Measurements from ENCODE around the gene RLF.

RLF gene

DNA sequence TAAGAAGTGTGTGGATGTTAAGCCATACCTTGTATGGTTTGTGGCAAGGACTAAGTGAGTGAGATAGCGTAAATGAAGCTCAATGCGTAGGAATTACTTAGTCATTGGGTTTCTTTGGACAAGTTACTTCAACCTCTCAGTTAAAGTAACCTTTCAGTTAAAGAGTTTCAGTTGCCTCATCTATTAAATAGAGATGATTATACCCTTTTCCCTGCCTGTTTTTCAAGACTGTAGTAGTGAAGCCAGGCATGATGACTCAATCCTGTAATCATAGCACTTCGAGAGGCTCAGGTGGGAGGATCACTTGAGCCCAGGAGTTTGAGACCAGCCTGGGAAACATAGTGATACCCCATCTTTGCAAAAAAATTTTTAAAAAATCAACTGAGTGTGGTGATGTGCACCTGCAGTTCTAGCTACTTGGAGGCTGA lies 103.2 kb downstream of the RLF start:
- no peak for DNase-seq
- intact Hi-C loops (cut with DNase I): no loop called here

DNA sequence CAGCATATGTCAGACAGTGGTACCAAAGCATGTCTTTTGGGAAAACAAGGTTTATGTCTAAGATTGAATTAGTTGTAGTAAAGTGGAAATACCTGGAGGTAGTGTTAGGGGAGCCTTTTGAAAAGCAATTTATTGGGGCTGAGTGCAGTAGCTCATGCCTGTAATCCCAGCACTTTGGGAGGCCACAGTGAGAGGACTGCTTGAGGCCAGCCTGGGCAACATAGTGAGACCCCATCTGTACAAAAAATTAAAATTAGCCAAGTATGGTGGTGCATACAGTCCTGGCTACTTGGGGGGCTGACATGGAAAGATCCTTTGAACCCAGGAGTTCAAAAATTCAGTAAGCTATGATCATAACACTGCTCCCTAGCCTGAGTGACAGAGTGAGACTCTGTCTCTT lies 104.1 kb downstream of the RLF start:
- no peak for DNase-seq
- intact Hi-C loops (cut with DNase I): no loop called here

DNA sequence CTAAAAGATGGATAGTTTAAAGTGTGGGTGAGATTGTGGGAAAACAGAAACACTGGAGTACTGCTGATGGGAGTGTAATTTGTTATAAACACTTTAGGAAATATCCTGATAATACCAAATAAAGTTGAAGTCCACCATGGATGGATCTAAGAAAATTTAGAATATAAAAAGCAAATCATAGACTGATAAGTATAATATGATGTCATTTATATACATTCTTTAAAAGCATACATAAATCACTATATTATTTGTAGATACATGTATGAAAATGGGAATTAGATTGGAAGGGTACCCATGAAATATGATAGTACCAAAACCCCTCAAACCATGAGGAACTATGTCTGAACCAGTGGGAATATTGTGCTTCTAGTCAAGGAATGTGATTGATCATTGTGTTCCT lies 104.7 kb downstream of the RLF start:
- intact Hi-C loops (cut with DNase I): no loop called here
- no peak for DNase-seq

DNA sequence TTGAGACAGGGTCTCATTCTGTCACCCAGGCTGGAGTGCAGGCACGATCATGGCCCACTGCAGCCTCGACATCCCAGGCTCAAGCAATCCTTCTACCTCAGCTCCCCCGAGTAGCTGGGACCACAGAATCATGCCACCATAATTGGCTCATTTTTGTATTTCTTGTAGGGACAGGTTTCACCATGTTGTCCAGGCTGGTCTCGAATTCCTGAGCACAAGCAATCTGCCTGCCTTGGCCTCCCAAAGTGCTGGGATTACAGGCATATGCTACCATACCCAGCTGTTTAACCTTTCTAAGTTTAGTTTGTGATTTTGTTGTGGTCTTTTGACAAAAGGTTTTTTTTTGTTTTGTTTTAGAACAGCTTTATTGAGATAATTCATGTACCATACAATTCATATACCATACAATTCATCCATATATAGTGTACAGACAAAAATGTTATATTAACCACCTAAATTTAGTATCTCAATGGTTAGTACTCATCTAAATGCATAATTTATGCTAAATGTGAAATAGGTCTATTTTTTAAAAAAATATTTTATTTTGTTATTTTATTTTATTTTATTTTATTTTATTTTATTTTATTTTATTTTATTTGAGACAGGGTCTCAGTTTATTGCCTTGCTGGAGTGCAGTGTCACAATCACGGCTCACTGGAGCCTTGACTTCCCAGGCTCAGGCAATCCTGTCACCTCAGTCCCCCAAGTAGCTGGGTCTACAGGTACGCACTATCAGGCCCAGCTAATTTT lies 105.8 kb downstream of the RLF start:
- no peak for DNase-seq
- intact Hi-C loops (cut with DNase I): no loop called here

DNA sequence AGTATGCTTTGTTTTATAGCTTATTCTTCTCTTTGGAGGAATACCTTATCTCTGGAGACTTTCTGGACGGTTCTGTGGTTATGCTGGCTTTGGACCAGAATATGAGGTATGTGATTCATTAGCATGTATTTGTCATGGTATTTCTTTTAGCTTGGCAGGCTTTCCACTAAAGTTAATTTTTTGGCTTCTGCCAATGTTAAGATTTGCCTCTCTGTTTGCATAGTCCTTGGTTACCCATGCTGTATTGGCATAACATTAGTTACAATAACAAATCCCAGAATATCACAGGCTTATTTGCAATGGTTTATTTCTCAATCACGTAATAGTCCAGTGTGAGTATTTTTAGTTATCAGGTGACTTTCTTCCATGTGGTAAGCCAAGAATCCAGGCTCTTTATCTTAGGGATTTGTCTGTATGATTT lies 106.6 kb downstream of the RLF start:
- no peak for DNase-seq
- intact Hi-C loops (cut with DNase I): no loop called here

DNA sequence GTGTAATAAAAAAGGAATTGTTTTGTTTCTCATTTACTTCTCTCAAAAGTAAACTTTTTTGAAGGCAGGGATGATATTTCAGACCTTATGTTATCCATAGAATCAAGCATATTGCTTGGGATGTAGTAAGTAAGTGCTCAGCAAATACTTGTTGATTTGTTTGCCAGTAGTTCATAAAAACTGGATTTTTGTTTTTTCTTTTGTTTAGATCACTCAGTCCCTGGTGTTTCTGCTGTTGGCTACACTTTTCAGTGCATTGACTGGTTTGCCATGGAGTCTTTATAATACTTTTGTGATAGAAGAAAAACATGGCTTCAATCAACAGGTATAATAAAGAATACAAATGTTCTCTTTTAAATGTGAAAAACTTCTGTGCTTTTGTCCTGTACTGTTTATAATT lies 107.0 kb downstream of the RLF start:
- intact Hi-C loops (cut with DNase I): no loop called here
- DNase-seq: no peak

DNA sequence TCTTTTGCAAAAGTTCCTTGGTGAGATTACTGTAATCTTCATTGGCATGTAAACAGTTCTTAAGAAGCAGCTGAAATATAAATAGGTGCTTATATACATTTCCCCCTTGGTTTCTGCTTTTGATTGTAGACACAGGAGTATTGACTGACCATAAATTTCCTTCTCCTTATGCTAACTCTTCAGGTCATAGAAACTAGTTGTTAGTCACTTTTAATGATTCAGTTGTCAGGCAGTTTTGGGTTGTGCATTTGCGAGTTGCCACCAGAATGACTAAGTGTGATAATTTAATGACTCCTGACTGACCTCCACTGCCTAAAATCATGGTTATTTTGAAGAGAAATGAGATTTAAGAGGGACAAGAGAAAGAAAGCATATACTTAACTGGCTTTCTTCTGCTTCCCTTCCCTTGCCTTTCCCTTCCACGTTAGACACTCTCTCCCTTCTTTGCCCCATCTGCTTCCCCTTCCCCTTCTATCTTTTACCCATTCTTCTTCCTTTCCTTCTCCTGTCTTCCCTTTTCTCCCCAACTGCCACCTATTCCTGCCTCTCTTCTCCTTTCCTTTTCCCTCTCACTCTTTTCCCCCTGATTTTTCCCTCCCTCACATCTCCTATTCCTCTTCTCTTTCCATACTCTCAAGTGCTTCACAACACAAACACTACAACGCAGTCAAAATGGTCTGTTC lies 109.1 kb downstream of the RLF start:
- DNase-seq: no peak
- intact Hi-C loops (cut with DNase I): no loop called here

DNA sequence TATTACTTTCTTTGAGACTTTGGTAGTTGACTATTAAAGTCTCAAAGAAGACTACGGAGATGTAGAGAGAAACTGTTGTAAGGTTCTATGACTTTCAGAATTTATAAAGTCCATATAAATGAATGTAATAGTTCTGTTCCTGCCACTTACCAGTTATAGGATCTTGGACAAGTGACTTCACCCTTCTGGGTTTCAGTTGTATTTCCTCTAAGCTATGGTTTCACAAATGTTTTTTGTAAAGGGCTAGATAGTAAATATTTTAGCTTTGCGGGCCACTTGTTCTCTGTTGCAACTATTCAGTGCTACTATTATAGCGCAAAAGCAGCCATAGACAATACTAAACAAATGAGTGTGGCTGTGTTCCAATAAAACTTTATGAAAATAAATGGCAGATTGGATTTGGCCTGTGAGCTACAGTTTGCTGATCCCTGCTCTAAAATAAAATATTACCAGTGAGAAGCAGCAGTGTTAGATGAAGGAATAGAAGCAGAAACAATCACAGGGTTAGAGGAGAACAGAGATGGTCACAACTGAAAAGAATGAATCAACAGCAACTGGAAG lies 111.5 kb downstream of the RLF start:
- intact Hi-C loops (cut with DNase I): no loop called here

DNA sequence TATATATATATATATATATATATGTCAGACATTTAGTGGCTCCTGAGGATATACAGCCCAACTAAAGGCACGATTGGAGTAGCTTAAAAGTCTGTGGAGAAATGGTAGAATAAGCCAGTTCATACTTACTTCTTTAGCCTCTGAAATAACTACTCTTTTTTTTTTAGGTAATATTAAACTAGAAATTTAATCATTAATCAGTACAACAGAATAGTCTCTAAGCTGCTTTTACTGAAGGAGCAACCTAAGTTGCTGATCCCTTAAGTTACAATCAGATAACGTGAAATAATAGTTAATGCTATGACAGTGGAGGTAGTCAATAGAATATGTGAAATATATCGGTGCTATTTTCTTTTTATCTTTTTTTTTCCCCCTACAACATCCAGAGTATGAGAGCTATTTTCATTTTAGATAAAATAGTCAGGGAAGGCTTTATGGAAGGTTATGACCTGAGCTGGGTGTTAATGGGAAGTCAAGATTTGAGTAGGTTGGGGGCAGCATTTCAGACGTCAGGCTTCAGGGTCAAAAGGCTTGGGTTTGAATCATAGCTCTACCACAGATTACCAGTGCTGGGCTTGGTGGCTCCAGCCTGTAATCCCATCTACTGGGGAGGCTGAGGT lies 112.5 kb downstream of the RLF start:
- DNase-seq: no peak
- intact Hi-C loops (cut with DNase I): no loop called here

More for the DNA sequence above, 111.5 kb downstream of the RLF start:
- no peak for DNase-seq

DNA sequence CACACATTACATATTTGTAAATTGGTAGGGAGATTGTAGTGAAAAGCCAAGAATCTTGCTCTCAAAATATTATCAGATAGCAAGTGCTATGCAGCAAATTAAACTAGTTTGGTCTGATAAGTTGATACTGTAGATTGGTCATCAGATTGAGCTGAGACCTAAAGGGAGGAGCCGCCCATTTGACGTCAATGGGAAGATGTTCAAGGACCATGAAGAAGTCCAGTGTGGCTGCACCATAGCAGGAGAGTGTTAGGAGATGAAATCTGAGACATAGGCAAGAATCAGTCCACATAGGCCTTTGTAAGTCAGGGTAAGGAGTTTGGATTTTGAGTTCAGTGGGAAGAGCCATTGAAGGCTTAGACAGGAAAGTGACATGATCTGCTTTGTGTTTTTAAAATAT lies 113.1 kb downstream of the RLF start:
- intact Hi-C loops (cut with DNase I): no loop called here
- DNase-seq: no peak

DNA sequence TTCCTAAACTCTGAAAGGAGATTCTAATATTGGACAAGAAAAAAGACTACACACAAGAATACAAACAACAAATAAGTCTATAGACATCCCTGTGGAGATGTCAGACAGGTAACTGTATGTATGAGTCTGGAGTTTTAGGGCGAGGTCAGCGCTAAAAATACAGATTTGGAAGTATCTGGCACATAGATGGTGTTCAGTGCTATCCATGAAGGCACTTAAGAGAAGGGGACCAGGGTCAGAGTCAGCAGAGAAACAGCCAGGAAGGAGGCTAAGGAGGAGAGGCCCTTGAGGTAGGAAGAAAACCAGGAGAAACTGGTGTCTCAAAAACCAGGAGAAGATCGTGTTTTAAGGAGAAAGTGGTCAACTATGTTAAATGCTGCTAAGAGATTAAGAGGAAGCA lies 114.9 kb downstream of the RLF start:
- no peak for DNase-seq
- intact Hi-C loops (cut with DNase I): no loop called here

DNA sequence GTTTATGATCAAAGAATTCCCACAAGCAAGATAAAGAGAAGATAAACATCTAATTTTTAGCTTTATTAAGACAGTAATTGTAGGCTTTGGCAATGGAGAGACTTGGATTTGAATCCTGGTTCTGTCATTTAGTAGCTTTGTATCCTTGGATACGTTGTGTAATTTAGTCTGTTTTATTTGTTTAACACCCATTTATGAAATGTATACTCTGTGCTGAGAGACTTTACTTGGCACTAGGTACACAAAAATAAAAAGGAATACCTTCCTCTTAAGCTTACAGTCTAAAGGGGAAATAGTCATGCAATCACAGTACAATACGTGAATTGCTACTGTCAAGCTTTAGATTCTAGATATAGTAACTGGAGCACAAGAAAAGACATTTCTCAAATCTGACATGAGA lies 120.7 kb downstream of the RLF start:
- DNase-seq: no peak
- intact Hi-C loops (cut with DNase I): no loop called here
